ENCODE measurements around the gene PANK1. TPM values are rescaled to one million over a fixed set of nuclear protein-coding genes. Genes with fewer than 3 reads are reported as not detected.

Gene PANK1
- total RNA-seq, 1 experiment from 2014 or later, result 33.2 TPM

DNA sequence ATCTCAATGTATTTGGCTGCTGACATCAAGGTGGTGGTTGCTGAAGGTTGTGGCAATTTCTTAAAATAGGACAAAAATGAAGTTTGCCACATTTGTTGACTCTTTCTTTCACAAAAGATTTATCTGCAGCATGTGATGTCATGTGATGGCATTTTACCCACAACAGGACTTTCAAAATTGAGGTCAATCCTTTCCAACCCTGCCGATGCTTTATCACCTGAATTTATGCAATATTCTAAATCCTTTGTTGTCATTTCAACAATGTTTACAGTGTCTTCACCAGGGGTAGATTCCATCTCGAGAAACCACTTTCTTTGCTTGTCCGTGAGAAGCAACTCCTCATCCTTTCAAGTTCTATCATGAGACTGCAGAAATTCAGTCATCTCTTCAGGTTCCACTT, 69.0 kb downstream of the PANK1 start:
- H4K5ac ChIP-seq (ENCODE audit: insufficient read length, low read depth, low read length), result no peak overlapping the region
- no peak overlapping the region for H2BK15ac ChIP-seq (ENCODE audit: low read depth, low read length)
- no peak overlapping the region for H3T11ph ChIP-seq (ENCODE audit: low read length)
- DNase-seq, result no peak
- no peaks in the 10 kb centered on the region; the same call in 1 of the 2 replicates for H3K27me3 Mint-ChIP-seq (ENCODE audit: low read depth)
- no peaks in the 10 kb centered on the region for H3K79me2 ChIP-seq (ENCODE audit: insufficient read depth, low read length)
- no peak overlapping the region for H4K91ac ChIP-seq (ENCODE audit: insufficient read length, low read depth, low read length)
- no peak overlapping the region for H3K27ac Mint-ChIP-seq
- no peak overlapping the region for H2AFZ ChIP-seq (ENCODE audit: low read length)
- H3K14ac ChIP-seq (ENCODE audit: insufficient read depth, low read length), result no peak overlapping the region
- no peaks in the 10 kb centered on the region for H3K27me3 ChIP-seq (ENCODE audit: insufficient read depth, low read length)
- H4K8ac ChIP-seq (replicated peaks; ENCODE audit: insufficient read length, low read depth, low read length), result no peak overlapping the region
- H3K18ac ChIP-seq (ENCODE audit: insufficient read length, low read depth, low read length), result no peak overlapping the region
- no peak overlapping the region for H3K4me2 ChIP-seq (ENCODE audit: insufficient read depth, insufficient read length, low read length)
- H3K4me3 Mint-ChIP-seq, result no peak overlapping the region
- WGBS (ENCODE audit: extremely low coverage, insufficient read length, low lambda C conversion rate), result no CpG with 5 or more reads among the region's 3 CpGs
- no peak overlapping the region for H2BK12ac ChIP-seq (ENCODE audit: insufficient read length, low read depth, low read length)
- H2AK5ac ChIP-seq (ENCODE audit: insufficient read length, low read length), result no peak overlapping the region
- no peak overlapping the region for H2BK20ac ChIP-seq (ENCODE audit: low read depth, low read length, poor library complexity, severe bottlenecking)
- no peak overlapping the region for H3K27ac ChIP-seq (ENCODE audit: insufficient read length, low read depth, low read length)
- H2BK120ac ChIP-seq (ENCODE audit: low read depth, low read length, poor library complexity, severe bottlenecking), result no peak overlapping the region
- H3K79me1 ChIP-seq (ENCODE audit: insufficient read depth, low read depth, low read length, poor library complexity, severe bottlenecking), result no peaks in the 10 kb centered on the region
- H3K9ac ChIP-seq (ENCODE audit: extremely low read depth, insufficient read length, low read length), result no peak overlapping the region
- no peaks in the 10 kb centered on the region for H4K20me1 ChIP-seq (ENCODE audit: control insufficient read depth, insufficient read depth, insufficient read length)
- no peaks in the 10 kb centered on the region for H3K9me3 ChIP-seq (ENCODE audit: control insufficient read depth, low read depth, low read length)
- no peaks in the 10 kb centered on the region for H3K4me1 ChIP-seq (ENCODE audit: insufficient read depth, low read length)
- H3K23me2 ChIP-seq (ENCODE audit: insufficient read length, low read depth, low read length, poor library complexity, severe bottlenecking), result no peaks in the 10 kb centered on the region
- no peak overlapping the region for H3K23ac ChIP-seq (ENCODE audit: insufficient read length, low read depth, low read length)
- no peak overlapping the region for H3K56ac ChIP-seq (ENCODE audit: insufficient read length, low read depth, low read length)
- TF ChIP-seq, protein P1, sequence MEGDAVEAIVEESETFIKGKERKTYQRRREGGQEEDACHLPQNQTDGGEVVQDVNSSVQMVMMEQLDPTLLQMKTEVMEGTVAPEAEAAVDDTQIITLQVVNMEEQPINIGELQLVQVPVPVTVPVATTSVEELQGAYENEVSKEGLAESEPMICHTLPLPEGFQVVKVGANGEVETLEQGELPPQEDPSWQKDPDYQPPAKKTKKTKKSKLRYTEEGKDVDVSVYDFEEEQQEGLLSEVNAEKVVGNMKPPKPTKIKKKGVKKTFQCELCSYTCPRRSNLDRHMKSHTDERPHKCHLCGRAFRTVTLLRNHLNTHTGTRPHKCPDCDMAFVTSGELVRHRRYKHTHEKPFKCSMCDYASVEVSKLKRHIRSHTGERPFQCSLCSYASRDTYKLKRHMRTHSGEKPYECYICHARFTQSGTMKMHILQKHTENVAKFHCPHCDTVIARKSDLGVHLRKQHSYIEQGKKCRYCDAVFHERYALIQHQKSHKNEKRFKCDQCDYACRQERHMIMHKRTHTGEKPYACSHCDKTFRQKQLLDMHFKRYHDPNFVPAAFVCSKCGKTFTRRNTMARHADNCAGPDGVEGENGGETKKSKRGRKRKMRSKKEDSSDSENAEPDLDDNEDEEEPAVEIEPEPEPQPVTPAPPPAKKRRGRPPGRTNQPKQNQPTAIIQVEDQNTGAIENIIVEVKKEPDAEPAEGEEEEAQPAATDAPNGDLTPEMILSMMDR (conservative IDR thresholded peaks at IDR 0.05), result no peak
- H2BK5ac ChIP-seq (ENCODE audit: insufficient read length, low read length), result no peak overlapping the region
- peaks cover 0 to 8% (median 3%) of the 10 kb centered on the region in 3 experiments; a peak in 4 of 7 replicates for H3K36me3 Mint-ChIP-seq (ENCODE audit: insufficient read depth in 1 of 3, low read depth in 3 of 3)
- H3K4me1 Mint-ChIP-seq, result peaks cover 2 to 4% of the 10 kb centered on the region in 2 experiments; a peak in 1 of 4 replicates
- H3K4ac ChIP-seq (ENCODE audit: low read depth, low read length), result no peak overlapping the region
- H3K9me3 Mint-ChIP-seq, result peaks cover 0 to 2% of the 10 kb centered on the region in 2 experiments; a peak in 2 of 5 replicates

All from H9 (cell line).